Measurements from ENCODE around the gene ANO9.
A peak's percentile ranks its signal among the peaks of the same experiment; 100 is the strongest.
"Not testable (repeated sequence)": the region's sequence is repeated elsewhere in the genome, so short reads cannot be mapped to it uniquely, and the experiment has no call there.

The ANO9 gene

GRCh38 chr11:434496-434895, 7.3 kb downstream of the ANO9 start:
- no peak for DNase-seq (ENCODE audit: low read depth)

GRCh38 chr11:433641-434040, 8.2 kb downstream of the ANO9 start:
- no peak for DNase-seq (ENCODE audit: low read depth)

- DNase-seq (ENCODE audit: low read depth): no peak
Observed at GRCh38 chr11:433111-433510, 8.7 kb downstream of the ANO9 start.

- DNase-seq (ENCODE audit: low read depth): no peak
Observed at GRCh38 chr11:432501-433100, 9.2 kb downstream of the ANO9 start.

- DNase-seq (ENCODE audit: low read depth): no peak
Observed at GRCh38 chr11:431921-432320, 9.9 kb downstream of the ANO9 start.

- DNase-seq (ENCODE audit: low read depth): no peak
Observed at GRCh38 chr11:429931-430456, 11.8 kb downstream of the ANO9 start.

- DNase-seq (ENCODE audit: low read depth): no peak
Observed at GRCh38 chr11:429391-429790, 12.4 kb downstream of the ANO9 start.

GRCh38 chr11:428295-428694, 13.5 kb downstream of the ANO9 start:
- no peak for DNase-seq (ENCODE audit: low read depth)

- DNase-seq (ENCODE audit: low read depth): no peak
Observed at GRCh38 chr11:426851-427250, 15.0 kb downstream of the ANO9 start.

GRCh38 chr11:425301-425700, 16.5 kb downstream of the ANO9 start:
- DNase-seq (ENCODE audit: low read depth): no peak

GRCh38 chr11:424766-425165, 17.0 kb downstream of the ANO9 start:
- DNase-seq (ENCODE audit: low read depth): not testable (repeated sequence)

- no peak for DNase-seq (ENCODE audit: low read depth)
Observed at GRCh38 chr11:424232-424631, 17.6 kb downstream of the ANO9 start.

- DNase-seq (ENCODE audit: low read depth): no peak
Observed at GRCh38 chr11:422249-422656, 19.6 kb downstream of the ANO9 start.

- DNase-seq (ENCODE audit: low read depth): no peak
Observed at GRCh38 chr11:420911-421321, 20.9 kb downstream of the ANO9 start.

- DNase-seq (ENCODE audit: low read depth): no peak
Observed at GRCh38 chr11:420054-420910, 21.5 kb downstream of the ANO9 start.

- DNase-seq (ENCODE audit: low read depth): no peak
Observed at GRCh38 chr11:419248-420005, 22.4 kb downstream of the ANO9 start.

GRCh38 chr11:418343-419247, 23.2 kb downstream of the ANO9 start:
- DNase-seq (ENCODE audit: low read depth): no peak

- no peak for DNase-seq (ENCODE audit: low read depth)
Observed at GRCh38 chr11:417652-418342, 24.0 kb downstream of the ANO9 start.

GRCh38 chr11:416757-417621, 24.8 kb downstream of the ANO9 start:
- DNase-seq (ENCODE audit: low read depth): peak; percentile 29
